NCI-H226 (cell line): ENCODE measurements around the gene ACBD7.

Experiments
- DNase-seq: peaks from one replicate; pipeline ENCODE4 v3.0.0-alpha.2; 2015

ACBD7 gene

DNA sequence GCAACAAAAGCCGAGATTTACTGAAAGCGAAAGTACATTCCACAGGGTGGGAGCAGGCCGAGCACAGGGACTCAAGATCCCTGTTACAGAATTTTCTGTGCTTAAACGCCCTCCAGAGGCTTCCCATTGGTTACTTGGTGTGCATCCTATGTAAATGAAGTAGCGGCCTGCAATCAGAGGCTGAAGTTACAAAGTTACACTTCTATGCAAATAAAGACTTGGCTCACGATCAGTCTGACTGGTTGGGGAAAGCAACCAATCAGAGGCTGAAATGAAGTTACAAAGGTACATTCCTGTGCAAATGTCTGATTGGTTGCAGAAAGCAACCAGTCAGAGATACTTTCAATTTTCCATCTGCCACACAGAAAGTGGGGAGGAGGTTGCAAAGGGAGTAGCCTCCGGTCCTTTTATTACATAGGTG lies 4.1 kb downstream of the ACBD7 start:
- peak; percentile 99 for DNase-seq

DNA sequence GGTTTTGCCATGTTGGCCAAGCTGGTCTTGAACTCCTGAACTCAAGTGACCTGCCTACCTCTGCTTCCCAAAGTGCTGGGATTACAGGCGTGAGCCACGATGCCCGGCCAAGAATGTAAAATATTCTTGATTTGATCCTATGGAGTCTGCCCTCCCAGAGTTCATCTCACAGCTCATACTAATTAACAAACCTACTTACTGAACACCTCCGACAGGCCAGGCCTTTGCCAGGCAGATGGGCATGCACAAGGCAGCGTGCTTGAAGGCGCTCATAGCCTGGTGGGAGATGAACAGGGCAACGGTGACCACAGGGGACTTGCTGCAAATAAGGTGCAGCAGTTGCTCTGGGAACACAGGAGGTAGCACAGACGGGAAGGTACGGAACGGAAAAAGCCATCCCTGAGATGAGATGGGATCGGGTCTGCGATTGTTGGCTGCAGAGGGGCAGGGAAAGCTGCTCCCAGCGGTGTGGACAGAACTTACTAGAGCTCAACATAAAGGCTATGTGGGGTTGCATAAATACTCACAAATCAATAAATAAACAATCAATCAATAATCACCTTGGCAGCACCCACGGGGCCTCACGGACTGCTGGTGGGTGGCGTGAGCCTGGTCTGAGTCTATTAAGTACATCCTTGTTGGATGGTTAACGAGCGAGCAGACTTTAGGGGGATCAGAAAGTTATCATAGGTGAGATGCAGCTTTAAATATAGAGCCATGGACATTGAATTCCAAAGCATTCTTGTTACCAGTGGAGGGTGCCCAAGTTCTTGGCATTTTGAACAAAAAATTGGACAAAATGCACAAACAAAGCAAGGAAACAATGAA lies 4.7 kb downstream of the ACBD7 start:
- DNase-seq: no peak

DNA sequence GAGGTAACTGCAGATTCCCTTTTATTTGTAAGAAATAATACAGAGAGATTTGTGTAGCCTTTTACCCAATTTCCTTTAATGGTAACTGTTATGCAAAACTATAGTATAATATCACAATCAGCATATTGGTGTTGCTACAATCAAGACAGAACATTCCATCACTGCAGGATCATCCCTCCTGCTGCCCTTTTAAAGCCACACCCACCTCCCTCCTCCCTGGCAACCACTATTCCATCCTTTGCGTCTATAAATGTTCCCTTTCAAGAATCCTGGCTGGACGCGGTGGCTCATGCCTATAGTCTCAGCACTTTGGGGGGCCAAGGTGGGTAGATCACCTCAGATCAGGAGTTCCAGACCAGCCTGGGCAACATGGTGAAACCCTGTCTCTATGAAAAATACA lies 13.2 kb downstream of the ACBD7 start:
- no peak for DNase-seq

DNA sequence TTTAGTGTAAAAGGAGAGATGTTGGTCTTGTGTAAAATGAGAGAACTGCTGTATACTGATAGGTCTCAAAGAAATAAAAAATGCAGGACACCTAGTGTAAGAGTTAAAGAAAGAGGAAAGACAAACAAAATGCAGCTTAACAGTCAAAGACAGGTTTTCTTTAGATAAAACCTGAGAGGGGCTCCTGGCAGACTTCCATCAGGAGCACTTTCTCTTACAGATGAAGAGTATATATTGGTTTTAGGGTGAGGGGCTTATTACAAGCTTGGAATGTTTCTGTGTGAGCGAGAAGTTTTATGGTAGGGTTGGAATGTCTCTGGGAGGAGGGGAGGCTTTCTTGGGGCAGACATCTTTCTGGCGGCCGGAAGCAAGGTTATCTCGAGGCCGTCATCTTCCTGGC lies 16.2 kb downstream of the ACBD7 start:
- DNase-seq: no peak

DNA sequence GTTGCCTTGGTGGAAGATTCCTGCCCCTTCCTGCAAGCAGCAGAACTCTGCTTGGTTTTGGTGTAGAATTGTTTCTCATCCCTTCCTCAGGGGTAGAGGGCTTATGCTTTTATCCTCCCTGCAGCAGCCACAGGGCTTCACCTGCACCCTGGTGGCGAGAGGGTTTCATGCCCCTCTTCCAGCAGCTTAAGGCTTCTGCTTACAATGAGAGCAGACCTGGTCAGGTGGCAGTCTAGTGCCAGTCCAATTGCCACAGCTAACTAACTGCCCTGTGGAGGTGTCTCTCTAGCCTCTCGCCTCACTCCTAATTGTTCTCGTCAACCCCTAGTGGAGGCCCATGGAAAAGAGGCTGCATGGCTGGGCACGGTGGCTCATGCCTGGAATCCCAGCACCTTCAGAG lies 19.3 kb downstream of the ACBD7 start:
- no peak for DNase-seq

DNA sequence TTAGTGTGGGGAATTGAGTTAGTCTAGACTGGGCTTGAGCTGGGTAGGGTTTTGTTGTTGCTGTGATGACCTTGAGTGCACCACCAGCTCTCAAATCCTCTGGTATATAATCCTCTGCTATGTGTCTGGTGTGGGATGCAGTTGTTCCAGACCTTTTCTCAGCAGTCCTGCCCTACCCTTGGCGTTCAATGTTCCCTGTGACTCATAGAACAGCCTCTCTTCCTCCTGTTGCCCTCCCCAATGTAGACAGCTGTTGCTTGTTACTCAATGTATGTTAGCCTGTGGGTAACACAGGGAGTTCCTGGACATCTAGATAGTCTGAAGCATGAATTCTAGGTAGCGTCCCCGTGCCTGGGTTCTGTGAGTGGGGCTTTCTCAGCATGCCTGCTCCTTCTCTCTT lies 19.8 kb downstream of the ACBD7 start:
- peak; percentile 32 for DNase-seq

DNA sequence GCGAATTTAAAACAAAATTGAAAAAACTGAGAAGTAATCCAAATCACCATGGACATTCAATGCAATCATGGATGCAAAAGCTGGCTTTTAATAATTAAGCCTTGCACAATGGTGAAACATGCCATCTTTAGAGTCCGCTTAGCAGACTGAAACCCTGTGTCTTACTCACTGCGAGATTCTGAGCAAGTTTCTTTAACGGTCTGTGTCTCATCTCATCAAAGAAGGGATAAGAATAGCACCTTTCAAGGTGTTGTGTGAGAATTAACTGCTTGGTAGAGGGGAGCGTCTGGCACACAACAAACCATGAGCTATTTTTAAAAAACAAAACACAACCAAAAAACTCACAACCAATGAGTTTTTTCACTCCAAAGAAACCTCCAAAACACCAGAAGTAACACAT lies 21.4 kb downstream of the ACBD7 start:
- no peak for DNase-seq

DNA sequence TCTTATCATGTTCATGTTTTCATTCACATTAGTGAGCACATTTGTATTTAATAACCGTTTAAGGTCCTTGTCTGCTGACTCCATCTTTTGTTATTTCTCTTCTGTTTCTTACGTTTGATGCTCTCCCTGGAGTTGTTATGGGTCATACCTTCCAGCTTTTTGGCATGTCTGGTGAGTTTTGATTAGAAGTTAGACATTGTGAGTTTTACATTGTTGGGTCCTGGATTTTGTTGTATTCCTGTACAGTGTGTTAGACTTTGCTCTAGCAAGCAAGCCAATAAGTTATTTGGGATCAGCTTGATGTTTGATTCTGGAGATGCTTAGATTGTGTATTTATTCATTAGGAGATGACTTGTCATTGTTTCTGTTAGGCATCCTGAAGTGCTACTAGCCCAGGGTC lies 27.9 kb downstream of the ACBD7 start:
- DNase-seq: no peak

DNA sequence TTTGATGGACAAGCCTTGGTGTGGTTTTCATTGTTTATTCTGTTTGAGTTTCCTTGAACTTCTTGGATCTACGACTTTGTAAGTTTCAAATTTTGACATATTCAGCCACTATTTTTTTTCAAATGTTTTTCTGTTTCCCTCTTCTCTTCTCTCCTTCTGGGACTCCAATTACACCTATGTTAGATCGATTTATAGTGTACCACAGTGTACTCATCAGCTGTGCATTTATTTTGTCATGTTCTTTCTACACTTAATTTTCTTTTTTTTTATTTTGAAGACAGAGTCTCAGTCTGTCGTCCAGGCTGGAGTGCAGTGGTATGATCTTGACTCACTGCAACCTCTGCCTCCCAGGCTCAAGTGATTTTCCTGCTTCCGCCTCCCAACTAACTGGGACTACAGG lies 28.7 kb downstream of the ACBD7 start:
- DNase-seq: no peak

DNA sequence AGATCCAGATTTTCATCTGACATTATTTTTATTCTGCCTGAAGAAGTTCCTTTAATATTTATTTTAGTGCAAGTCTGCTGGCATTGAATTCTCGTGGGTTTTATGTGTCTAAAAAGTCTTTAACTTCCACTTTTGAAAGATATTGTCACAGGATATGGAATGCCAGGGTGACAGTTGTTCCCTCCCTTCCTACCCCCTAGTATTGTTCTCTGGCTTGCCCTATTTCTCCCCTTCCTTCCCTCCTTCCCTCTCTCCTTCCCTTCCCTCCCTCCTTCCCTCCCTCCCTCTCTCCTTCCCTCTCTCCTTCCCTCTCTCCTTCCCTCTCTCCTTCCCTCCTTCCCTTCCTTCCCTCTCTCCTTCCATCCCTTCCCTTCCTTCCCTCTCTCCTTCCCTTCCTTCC lies 29.9 kb downstream of the ACBD7 start:
- no peak for DNase-seq

DNA sequence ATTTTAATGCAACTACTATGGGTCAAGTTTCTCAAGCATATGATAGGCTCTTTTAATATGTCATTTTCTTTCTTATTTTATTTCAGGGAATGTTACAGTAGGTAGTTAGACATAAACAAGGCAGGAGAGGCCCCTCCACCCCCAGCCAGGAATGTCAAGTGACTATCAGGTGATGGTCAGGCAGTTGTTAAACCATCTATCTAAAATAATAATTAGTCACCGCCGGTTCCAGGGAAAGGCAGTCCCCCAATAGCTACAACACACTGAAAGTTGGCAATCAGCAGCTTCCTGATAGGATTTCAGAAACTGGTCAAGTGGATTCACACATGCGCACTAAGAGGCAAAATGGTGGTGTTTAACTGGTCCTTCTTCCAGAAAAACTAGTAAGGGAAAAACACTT lies 35.5 kb downstream of the ACBD7 start:
- no peak for DNase-seq

DNA sequence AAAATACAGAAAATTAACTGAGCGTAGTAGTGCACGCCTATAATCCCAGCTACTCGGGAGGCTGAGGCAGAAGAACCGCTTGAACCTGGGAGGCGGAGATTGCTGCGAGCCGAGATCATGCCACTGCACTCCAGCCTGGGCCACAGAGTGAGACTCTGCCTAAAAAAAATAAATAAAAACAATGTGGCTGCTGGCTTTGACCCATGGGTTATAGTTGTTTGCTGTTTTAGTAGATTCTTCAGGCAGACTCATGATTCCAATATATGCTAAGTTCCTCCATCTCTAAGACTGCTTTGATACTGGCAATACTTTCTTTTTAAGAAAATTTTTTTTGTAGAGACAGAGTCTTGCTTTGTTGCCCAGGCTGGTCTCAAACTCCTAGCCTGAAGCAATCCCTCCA lies 36.5 kb downstream of the ACBD7 start:
- DNase-seq: no peak

DNA sequence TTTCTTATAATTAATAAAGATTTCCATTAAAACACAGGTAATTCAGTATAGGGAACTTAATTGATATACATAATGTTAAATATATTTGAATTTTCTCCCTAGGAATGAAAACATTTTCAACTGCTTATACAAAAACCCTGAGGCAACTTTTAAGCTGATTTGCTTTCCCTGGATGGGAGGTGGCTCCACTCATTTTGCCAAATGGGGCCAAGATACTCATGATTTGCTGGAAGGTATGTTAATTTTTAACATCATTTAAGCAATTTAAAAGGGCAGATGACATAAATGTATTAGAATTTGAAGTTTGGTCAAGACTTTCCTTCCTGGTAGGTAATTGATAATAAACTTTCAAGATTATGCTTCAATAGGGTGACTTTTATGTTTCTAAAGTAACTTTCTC lies 39.0 kb downstream of the ACBD7 start:
- no peak for DNase-seq

DNA sequence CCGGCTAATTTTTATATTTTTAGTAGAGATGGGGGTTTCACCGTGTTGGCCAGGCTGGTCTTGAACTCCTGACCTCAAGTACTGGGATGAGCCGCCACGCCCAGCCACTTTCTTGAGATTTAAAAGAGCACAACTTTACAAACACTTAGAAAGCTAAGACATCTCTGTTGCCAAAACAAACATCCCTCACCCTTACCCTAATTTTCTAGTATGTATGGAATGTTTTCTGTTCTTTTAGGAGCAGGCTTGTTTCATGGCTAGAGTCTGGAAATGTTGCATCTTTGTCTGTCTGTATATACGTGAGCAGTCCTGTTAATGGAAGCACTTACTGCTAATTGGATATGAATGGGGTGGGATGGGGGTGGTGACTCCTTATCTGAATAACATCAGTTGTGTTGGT lies 42.0 kb downstream of the ACBD7 start:
- DNase-seq: no peak

DNA sequence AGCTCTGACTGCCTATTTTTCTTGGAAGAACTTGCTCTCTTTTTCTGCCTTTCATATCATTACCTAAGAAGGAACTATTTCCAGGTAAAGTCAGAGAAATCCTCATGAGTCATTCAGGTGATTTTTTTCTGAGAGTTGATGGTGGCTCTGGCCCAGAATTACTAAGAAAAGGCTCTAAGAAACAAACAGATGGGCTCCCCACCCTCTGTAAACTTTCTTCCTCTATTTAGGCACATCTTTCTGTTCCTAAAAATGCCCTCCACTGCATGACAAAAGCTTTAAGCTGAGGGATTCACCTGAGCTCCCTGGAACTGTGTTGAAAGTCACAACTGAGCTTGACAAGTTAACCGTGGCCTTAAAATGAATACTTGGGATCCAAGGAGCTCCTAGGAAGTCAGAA lies 43.2 kb downstream of the ACBD7 start:
- DNase-seq: no peak

DNA sequence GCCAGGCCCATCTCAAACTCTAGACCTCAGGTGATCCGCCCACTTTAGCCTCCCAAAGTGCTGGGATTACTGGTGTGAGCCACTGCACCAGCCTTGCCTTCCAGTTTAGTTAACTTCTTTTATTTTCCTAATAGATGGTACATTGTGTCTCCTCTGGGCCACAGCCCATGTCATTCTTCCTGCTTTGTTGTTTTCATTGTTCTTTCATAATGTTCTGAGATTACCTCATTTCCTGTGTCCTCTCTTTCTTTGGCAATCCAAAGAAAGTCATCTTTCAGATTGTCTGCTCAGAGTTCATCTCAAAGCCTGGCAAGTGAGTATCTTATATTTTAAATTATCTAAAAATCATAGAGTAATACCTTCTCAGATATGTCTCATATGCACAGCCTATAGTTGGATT lies 44.9 kb downstream of the ACBD7 start, which contains the start of gene OLAH:
Gene OLAH (plus strand): TSS at position 270 of the 400 bp plus-strand sequence. CDS start 3,346 bp downstream, outside the sequence.
- DNase-seq: no peak

DNA sequence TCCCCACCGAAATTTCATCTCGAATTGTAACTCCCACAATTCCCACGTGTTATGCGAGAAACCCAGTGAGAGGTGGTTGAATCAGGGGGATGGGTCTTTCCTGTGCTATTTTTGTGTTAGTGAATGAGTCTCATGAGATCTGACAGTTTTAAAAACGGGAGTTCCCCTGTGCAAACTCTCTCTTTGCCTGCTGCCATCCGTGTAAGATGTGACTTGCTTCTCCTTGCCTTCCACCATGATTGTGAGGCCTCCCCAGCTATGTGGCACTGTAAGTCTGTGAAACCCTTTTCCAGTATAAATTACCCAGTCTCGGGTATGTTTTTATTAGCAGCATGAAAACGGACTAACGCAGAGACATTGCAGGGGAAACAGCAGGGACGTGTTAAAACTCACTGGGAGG lies 50.2 kb downstream of the ACBD7 start:
- no peak for DNase-seq

DNA sequence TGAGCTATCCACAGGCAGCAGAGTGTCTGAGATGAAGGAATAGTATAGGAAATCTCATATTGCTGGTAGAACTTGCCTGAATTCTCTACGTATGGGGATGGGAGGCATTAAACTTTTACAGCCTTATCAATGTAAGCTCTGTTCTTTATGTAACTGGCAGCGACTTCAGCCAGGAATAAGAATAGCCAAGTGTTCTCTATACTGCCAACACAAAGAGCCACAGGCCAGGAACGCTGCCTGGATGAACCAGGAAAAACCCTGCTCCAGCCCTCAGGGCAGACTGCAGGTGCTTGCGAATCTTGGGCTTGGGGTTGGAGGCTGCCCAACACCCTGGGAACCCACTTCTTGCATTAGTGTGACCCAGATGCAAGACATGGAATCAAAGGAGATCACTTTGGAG lies 50.9 kb downstream of the ACBD7 start:
- no peak for DNase-seq

DNA sequence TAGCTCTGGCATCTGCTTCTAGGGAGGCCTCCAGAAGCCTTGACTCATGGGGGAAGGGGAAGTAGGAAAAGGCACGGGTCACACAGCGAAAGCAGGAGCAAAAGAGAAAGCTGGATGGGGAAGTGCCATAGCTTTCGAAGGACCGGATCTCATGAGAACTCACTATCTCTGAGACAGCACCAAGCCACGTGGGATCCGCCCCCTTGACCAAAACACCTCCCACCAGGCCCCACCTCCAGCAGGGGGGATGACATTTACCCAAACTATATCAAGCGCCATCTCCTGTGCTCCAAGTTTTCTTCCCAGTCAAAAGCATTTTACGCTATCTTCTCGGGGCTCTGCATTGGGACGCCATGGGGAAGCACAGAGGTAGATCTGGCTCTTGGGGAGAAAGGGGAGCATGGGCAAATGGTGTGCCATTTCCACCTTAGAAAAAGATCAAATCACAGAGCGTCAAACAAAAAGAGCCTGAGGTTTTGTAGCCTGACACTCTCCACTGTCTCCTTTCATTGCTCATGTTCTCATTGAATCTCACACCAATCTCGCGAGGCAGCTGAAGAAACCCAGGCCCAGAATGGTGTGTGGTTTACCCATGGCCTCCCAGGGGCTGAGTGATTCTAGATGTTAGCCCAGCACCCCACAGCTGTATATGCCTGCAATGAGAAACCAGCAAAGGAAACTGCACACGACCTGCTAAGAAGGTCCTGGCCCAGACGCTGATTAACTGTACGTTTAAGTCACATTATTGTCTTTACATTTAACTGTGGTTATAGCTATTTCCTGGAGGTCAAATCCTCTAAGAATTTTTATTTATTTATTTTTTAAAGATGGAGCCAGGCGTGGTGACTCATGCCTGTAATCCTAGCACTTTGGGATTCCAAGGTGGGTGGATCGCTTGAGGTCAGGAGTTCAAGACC lies 52.9 kb downstream of the ACBD7 start:
- DNase-seq: no peak

DNA sequence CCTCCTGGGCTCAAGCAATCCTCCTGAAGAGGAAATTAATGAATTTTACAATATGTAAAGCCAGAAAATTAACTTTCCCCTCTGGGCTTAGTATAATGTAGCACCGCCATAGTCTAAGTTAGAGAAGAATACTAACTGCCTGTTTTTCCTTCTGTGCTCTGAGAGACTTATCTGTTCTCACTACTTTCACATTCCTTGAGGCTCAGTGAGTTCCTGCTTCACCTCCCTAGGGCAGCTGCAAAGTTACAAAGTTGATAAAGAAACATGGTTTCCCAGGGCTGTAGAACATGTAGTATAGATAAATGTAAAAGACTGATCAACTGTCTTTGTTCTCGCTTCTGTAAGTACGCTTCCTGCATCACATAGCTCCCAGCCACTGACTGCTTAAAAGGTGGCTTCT lies 60.8 kb downstream of the ACBD7 start:
- no peak for DNase-seq
